Mucosa of rectum (tissue), 2 donors: ENCODE results near the gene TNS3.

Experiments
- H3K27ac ChIP-seq, 2 donors: one replicate each; pipeline ENCODE4 v1.7.0; 2013; ENCODE audit warnings: inconsistent platforms in 2 of 2, low read depth in 2 of 2, low read length in 2 of 2
- H3K27me3 ChIP-seq, 2 donors: one replicate each; pipeline ENCODE4 v1.7.0; 2013; ENCODE audit warnings: low read length in 2 of 2; ENCODE audit not compliant: control insufficient read depth in 2 of 2, insufficient read depth in 2 of 2
- H3K36me3 ChIP-seq, 2 donors: one replicate each; pipeline ENCODE4 v1.7.0; 2013; ENCODE audit warnings: low read length in 2 of 2; ENCODE audit not compliant: control insufficient read depth in 2 of 2, insufficient read depth in 2 of 2
- H3K4me1 ChIP-seq, 2 donors: one replicate each; pipeline ENCODE4 v1.7.0; 2013; ENCODE audit warnings: low read length in 2 of 2, mild to moderate bottlenecking in 1 of 2; ENCODE audit not compliant: control insufficient read depth in 2 of 2, insufficient read depth in 2 of 2
- H3K4me3 ChIP-seq, 2 donors: one replicate each; pipeline ENCODE4 v1.7.0; 2013; ENCODE audit warnings: low read length in 2 of 2
- H3K9ac ChIP-seq, 2 donors: one replicate each; pipeline ENCODE4 v1.7.0; 2013; ENCODE audit warnings: low read length in 2 of 2, low read depth in 1 of 2, mild to moderate bottlenecking in 1 of 2
- H3K9me3 ChIP-seq, 2 donors: one replicate each; pipeline ENCODE4 v1.7.0; 2013; ENCODE audit warnings: low read length in 2 of 2; ENCODE audit not compliant: control insufficient read depth in 2 of 2
- donor health status: healthy.
- donor health status: Normal muscosa, but diverticular disease.

The TNS3 gene

DNA sequence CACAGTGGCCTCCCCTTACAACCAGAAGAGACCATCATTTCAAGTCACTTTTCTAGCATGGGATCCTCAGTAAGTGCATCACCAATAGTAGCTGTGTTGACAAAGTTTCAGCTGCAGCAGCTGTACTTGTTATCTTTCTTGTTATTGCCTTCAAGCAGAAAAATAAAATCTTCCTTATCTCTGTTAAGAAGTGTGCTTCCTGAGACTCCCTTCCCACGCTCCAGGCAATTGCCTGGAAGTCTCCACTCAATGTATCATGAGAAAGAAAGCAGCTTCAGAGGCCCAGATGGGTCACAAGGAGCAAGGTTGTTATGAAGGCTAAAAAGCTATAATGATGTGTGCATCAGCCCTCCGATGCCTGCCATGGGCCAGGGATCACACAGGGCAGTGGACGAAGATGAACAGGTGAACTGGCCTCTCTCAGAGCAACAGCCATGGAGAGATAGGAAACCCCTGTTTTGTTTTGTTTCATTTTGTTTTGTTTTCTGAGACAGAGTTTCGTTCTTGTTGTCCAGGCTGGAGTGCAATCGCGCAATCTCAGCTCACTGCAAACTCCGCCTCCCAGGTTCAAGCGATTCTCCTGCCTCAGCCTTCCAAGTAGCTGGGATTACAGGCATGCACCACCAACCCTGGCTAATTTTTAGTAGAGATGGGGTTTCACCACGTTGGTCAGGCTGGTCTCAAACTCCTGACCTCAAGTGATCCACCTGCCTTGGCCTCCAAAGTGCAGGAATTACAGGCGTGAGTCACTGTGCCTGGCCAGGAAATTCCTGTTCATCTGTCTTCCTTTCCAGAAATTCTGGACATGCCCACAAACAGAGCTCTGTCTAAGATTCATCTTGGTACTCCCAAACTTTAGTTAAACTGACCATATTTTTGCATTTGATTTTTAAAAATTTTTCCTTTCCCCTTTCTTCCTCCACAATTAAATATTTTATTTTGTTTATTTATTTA lies 340.5 kb downstream of the TNS3 start:
- no peak overlapping the region for H3K27ac ChIP-seq
- no peaks in the 10 kb centered on the region for H3K27me3 ChIP-seq
- H3K9ac ChIP-seq = no peak overlapping the region
- H3K4me1 ChIP-seq = no peaks in the 10 kb centered on the region
- H3K9me3 ChIP-seq = no peaks in the 10 kb centered on the region
- H3K36me3 ChIP-seq = no peaks in the 10 kb centered on the region
- H3K4me3 ChIP-seq = no peak overlapping the region

DNA sequence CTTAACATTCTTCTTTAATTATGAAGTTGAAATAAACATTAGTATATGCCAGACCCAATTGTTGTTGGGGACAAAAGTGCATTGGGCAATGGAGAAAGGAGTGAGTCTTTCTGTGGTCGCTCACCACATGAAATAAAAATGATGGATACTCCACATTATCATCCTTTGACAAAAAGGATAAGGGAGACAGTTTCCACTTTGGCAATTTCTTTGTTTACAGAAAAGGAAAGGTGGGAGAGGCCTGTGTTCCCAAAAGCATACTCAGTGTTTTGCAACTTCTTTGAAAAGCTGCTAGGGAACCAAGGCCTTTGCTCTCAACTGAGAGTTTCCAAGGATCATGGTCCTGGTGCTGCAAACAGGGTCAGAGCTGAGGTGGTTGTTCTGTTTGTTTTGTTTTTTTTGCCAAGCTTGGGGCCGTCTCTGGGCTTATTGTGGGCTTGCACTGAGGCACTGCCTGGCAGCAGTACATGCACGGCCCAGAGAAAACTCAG lies 341.9 kb downstream of the TNS3 start:
- Histone ChIP-seq H3K36me3 (no peaks in the 10 kb centered on the region), H3K4me3 (no peak overlapping the region), H3K9me3 (no peaks in the 10 kb centered on the region), H3K4me1 (no peaks in the 10 kb centered on the region), H3K27ac (no peak overlapping the region), H3K27me3 (no peaks in the 10 kb centered on the region), H3K9ac (no peak overlapping the region)

DNA sequence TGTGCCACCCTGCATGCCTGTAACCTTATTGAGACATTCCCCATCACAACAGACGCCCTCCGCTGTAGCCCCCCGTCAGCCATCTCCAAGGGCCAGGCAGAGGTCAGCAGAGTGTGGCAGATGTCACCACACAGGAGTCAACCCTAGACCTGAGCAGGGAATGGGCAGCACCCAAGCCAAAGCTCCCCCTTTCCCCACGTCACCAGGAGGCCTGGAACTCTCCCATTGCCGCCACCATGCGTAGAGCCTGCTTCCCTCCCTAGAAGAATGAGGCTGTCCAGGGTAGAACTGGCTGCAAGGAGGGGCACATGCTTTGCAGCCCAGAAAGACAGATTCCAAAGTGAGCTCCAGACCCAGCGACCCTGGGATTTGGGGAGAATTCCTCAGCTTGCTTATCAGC lies 342.9 kb downstream of the TNS3 start:
- no peak overlapping the region for H3K27ac ChIP-seq

DNA sequence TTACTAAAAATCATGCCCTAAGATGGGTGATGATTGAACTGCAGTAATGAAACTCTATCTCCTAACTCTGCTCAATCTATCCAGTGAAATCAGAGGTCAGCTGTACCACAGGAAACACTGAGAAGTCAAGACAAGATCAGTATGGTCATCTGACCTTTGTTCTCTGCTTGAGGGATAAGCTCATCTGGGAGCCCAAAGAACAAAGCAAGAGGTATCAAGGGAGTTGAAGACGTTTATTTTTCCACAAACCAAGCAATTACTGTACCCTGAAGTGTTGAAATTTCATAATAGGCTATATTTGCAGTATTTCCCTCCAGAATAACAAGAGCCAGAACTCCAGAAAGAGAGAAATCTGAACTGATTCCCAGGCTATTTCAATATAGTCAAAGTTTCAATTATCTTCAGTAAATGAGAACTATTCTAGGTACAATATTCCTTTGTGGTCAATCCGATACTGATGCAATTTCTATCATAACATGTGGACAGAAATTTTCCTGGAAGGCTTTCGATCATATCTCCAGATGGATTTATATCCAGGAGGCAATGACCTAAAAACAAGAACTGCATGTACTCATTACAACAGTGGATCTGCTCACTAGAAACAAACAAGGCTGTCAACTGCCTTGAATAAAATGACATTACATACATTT lies 345.3 kb downstream of the TNS3 start:
- Histone ChIP-seq H3K9ac (no peak overlapping the region), H3K27ac (no peak overlapping the region), H3K4me1 (no peaks in the 10 kb centered on the region), H3K36me3 (no peaks in the 10 kb centered on the region), H3K9me3 (no peaks in the 10 kb centered on the region), H3K27me3 (no peaks in the 10 kb centered on the region), H3K4me3 (no peak overlapping the region)

More for the DNA sequence above, 342.9 kb downstream of the TNS3 start:
- no peak overlapping the region for H3K4me3 ChIP-seq
- H3K36me3 ChIP-seq = no peaks in the 10 kb centered on the region
- no peak overlapping the region for H3K9ac ChIP-seq
- H3K4me1 ChIP-seq = no peaks in the 10 kb centered on the region
- H3K27me3 ChIP-seq = no peaks in the 10 kb centered on the region
- H3K9me3 ChIP-seq = no peaks in the 10 kb centered on the region

DNA sequence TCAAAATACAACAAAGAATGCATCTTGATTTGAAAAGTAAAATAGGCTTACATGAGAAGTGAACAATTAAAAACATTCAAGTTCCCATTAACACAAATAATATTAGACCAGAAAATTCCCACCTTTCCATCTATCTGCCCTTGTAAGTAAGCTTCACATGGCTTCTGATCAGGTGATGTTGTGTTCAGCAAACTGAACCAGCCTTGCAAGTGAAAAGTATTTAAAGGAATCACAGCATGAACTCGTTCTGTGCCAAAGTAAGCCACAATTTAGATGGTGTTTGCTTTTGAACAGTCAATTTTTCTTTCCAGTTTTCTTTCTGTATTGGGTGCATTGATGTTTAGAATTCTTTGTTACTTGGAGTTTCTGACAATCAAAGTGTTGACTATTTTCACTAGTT lies 347.9 kb downstream of the TNS3 start:
- H3K9ac ChIP-seq = no peak overlapping the region
- no peaks in the 10 kb centered on the region for H3K27me3 ChIP-seq
- no peak overlapping the region for H3K4me3 ChIP-seq
- H3K4me1 ChIP-seq = no peaks in the 10 kb centered on the region
- H3K9me3 ChIP-seq = no peaks in the 10 kb centered on the region
- H3K36me3 ChIP-seq = no peaks in the 10 kb centered on the region
- H3K27ac ChIP-seq = no peak overlapping the region

GRCh38 chr7:47232751-47233412 lies 349.0 kb downstream of the TNS3 start:
- Histone ChIP-seq H3K4me1 (no peaks in the 10 kb centered on the region), H3K27ac (no peak overlapping the region), H3K36me3 (no peaks in the 10 kb centered on the region), H3K4me3 (no peak overlapping the region), H3K9me3 (no peaks in the 10 kb centered on the region), H3K27me3 (no peaks in the 10 kb centered on the region), H3K9ac (no peak overlapping the region)

- Histone ChIP-seq H3K9ac (no peak overlapping the region), H3K9me3 (no peaks in the 10 kb centered on the region), H3K27ac (no peak overlapping the region), H3K4me1 (no peaks in the 10 kb centered on the region), H3K36me3 (no peaks in the 10 kb centered on the region), H3K4me3 (no peak overlapping the region), H3K27me3 (no peaks in the 10 kb centered on the region)
Observed at GRCh38 chr7:47231627-47232026, 350.3 kb downstream of the TNS3 start.

- Histone ChIP-seq H3K27ac (no peak overlapping the region), H3K9ac (no peak overlapping the region), H3K27me3 (no peaks in the 10 kb centered on the region), H3K36me3 (no peaks in the 10 kb centered on the region), H3K9me3 (no peaks in the 10 kb centered on the region), H3K4me3 (no peak overlapping the region), H3K4me1 (no peaks in the 10 kb centered on the region)
Observed at GRCh38 chr7:47231032-47231431, 350.9 kb downstream of the TNS3 start.

GRCh38 chr7:47228386-47229014 lies 353.4 kb downstream of the TNS3 start:
- Histone ChIP-seq H3K36me3 (no peaks in the 10 kb centered on the region), H3K4me1 (no peaks in the 10 kb centered on the region), H3K9me3 (no peaks in the 10 kb centered on the region), H3K9ac (no peak overlapping the region), H3K27ac (no peak overlapping the region), H3K27me3 (no peaks in the 10 kb centered on the region), H3K4me3 (no peak overlapping the region)
